Lung (tissue), 12 donors: ENCODE results near the gene CCR3. TPM values are rescaled to one million over a fixed set of nuclear protein-coding genes. Genes with fewer than 3 reads are reported as not detected.

Experiments
- ATAC-seq: fragments of 200-7000 bp; cut with Tn5 transposase; one replicate; pipeline ENCODE4 v1.9.1; 2020; ENCODE audit warnings: moderate number of reproducible peaks; ENCODE audit not compliant: insufficient read depth, low FRiP score
- DNase-seq, 3 donors: peaks; one replicate each; pipeline ENCODE4 v3.0.0-alpha.2; 2013 to 2017
- H3K27ac ChIP-seq, 2 donors: one replicate each; pipeline ENCODE4 v1.5.1; 2013; ENCODE audit warnings: mild to moderate bottlenecking in 2 of 2, moderate library complexity in 2 of 2, control low read depth in 1 of 2, inconsistent platforms in 1 of 2, low read depth in 1 of 2, low read length in 1 of 2
- H3K27me3 ChIP-seq, 3 donors: one replicate each; pipeline ENCODE4 v1.5.1; 2013; ENCODE audit warnings: low read length in 2 of 3; ENCODE audit not compliant: control insufficient read depth in 3 of 3, insufficient read depth in 3 of 3
- H3K36me3 ChIP-seq, 4 donors: one replicate each; pipeline ENCODE4 v1.5.1; 2013; ENCODE audit warnings: low read length in 4 of 4, mild to moderate bottlenecking in 1 of 4, moderate library complexity in 1 of 4; ENCODE audit not compliant: control insufficient read depth in 4 of 4, insufficient read depth in 4 of 4
- H3K4me1 ChIP-seq, 5 donors: one replicate each; pipeline ENCODE4 v1.5.1; 2013; ENCODE audit warnings: low read length in 5 of 5, mild to moderate bottlenecking in 2 of 5, moderate library complexity in 1 of 5; ENCODE audit not compliant: control insufficient read depth in 5 of 5, insufficient read depth in 5 of 5
- H3K4me3 ChIP-seq: one replicate; pipeline ENCODE4 v1.5.1; 2013; ENCODE audit warnings: mild to moderate bottlenecking, control low read depth, moderate library complexity
- H3K9ac ChIP-seq, 2 donors: one replicate each; pipeline ENCODE4 v1.5.1; 2013; ENCODE audit warnings: low read length in 2 of 2, control low read depth in 1 of 2; ENCODE audit not compliant: insufficient read depth in 1 of 2
- H3K9me3 ChIP-seq, 4 donors: one replicate each; pipeline ENCODE4 v1.5.1; 2013; ENCODE audit warnings: low read length in 3 of 4, mild to moderate bottlenecking in 1 of 4, moderate library complexity in 1 of 4; ENCODE audit not compliant: control insufficient read depth in 4 of 4, insufficient read depth in 3 of 4
- CTCF ChIP-seq: IDR thresholded peaks from 2 replicates; pipeline ENCODE4 v1.5.1; 2012; ENCODE audit warnings: mild to moderate bottlenecking; ENCODE audit errors: control extremely low read depth, extremely low read depth
- WGBS, 2 donors: extraction: QIAGEN DNeasy Blood & Tissue Kit; methylation state at CpG; one replicate each; pipeline ENCODE4 v1.1.7; 2013; 5-methylcytosine and 5-hydroxymethylcytosine counted together
- polyA plus RNA-seq, 2 donors: library from polyadenylated mRNA; stranded (reverse); fragments of 200-250 nt; gene quantifications; one replicate each; pipeline ENCODE4 v1.2.1, GENCODE V29; 2013
- total RNA-seq, 2 donors: library from RNA; depleted of rRNA in 1 of 2; stranded (reverse); fragments of >200 nt in 1 of 2; gene quantifications; one replicate each; pipeline ENCODE4 v1.2.1, GENCODE V29; 2014 to 2021
- donor health status: control.
- donor health status: control.
- donor health status: Bipolar disorder and iron deficiency.
- donor health status: healthy.
- donor health status: DM: yes; HTN: yes; CAD: no.

The CCR3 gene
- total and polyA plus RNA-seq, 4 donors = 0.15 to 0.88 (median 0.31) TPM; not detected in 1

DNA sequence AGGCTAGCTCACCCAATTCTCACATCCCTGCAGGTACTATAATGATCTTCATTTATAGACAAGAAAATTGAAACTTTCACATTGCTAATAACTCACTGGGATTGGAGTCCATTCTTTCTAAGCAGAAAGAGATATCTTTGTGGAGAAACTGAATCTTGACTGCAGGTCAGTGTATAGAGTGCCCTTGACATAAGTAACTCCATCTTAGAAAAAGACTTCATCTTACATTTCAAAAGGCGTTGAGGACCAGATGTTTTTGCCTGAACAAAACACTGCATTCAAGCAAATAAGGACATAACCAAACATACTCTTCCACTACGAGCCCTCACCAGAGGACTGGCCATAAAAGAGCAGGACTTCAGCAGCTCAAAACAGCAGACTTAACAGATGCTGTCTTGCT, 6.8 kb upstream of the CCR3 start:
- Histone ChIP-seq H3K36me3 (no peaks in the 10 kb centered on the region), H3K9me3 (peaks cover 0 to 2% (median 0%) of the 10 kb centered on the region in 4 donors), H3K27ac (no peak overlapping the region), H3K4me3 (no peak overlapping the region), H3K27me3 (no peaks in the 10 kb centered on the region), H3K9ac (no peak overlapping the region), H3K4me1 (no peaks in the 10 kb centered on the region)
- WGBS, 2 donors = 89 to 95% methylated on average over 2 of the region's 2 CpGs
- DNase-seq (no peak), ATAC-seq (no peak)
- TF ChIP-seq CTCF = no peak

DNA sequence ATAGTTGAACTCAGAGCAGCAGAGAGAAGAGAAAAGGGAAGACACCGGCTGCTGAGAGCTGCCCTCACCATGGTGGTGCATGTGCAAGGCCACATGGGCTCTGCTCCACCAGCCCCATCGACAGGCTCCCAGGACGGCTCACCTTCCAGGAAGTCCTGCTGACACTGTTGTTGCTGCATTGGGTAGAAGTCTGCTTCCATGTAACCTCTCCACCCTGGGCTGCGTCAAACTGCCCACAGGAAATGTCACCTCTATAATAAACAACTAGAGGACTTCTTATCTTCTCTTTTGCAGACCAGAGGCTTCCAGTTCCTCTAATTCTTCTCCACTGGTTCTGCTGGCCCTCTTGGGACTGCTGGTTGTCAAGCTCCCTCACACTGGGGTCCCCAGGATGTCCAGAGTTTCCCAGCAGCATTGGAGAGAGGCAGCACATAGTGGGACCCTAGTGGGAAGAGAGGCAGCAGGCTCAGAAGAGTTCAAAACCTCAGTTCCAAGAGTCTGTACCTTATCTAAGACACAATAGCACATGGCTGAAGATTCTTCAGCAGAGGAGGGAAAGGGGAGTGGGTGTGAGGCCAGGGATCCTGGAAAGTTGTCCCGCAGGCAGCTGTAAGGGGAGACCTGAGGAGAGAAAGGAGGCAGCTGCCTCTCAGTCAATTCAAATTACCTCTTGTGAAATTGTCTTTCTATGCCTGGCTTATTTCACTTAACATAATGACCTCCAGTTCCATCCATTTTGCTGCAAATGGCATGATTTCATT, 5.8 kb upstream of the CCR3 start:
- ATAC-seq (no peak), DNase-seq (no peak)
- no peak overlapping the region for H3K4me3 ChIP-seq
- no peaks in the 10 kb centered on the region for H3K27me3 ChIP-seq
- H3K9me3 ChIP-seq = peaks cover 0 to 2% (median 0%) of the 10 kb centered on the region in 4 donors
- WGBS, 2 donors = 31 to 54% methylated on average over 5 of the region's 5 CpGs
- no peaks in the 10 kb centered on the region for H3K36me3 ChIP-seq
- H3K4me1 ChIP-seq = peaks cover 0 to 1% (median 0%) of the 10 kb centered on the region in 5 donors
- no peak for TF ChIP-seq CTCF
- H3K9ac ChIP-seq = no peak overlapping the region
- H3K27ac ChIP-seq = no peak overlapping the region

DNA sequence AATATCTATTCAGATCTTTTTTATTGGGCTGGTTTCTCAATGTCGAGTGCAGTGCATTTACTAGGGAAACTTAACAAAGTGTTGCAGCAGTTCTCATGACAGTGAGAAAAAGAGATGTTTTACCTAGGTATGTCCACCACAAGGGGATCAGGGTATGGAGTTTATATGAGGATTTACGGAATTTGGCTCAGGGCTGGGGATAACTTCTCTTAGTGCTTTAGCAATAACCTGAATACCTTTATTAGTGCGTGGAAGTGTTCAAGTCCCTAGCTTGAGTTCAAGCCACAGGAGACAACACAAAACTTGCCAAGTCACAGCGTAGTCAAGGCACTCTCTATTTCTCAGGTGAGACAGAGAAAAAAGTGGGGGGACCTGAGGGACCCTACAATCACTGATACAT, 3.9 kb upstream of the CCR3 start:
- DNase-seq = no peak
- 87 to 93% methylated on average over 4 of the region's 4 CpGs for WGBS, 2 donors
- Histone ChIP-seq H3K36me3 (no peaks in the 10 kb centered on the region), H3K9me3 (peaks cover 0 to 2% (median 0%) of the 10 kb centered on the region in 4 donors), H3K27me3 (no peaks in the 10 kb centered on the region), H3K4me3 (no peak overlapping the region), H3K27ac (no peak overlapping the region), H3K4me1 (peaks cover 0 to 1% (median 0%) of the 10 kb centered on the region in 5 donors), H3K9ac (no peak overlapping the region)
- TF ChIP-seq CTCF = no peak
- ATAC-seq = no peak
